GM23248 (cell line): ENCODE measurements around the gene LY86. TPM values are rescaled to one million over a fixed set of nuclear protein-coding genes. Genes with fewer than 3 reads are reported as not detected.

Experiments used
- DNase-seq: peaks from one replicate; pipeline ENCODE4 v3.0.0-alpha.2; 2015
- H2AFZ ChIP-seq: fragments of 200-600 bp; sonication (generic); 2 replicates; pipeline ENCODE4 v1.6.1; 2016; ENCODE audit warnings: antibody characterized with exemption
- H3F3A ChIP-seq: fragments of 200-600 bp; sonication (generic); 2 replicates; pipeline ENCODE4 v1.6.1; 2016; ENCODE audit warnings: mild to moderate bottlenecking, antibody characterized with exemption, mixed run types; ENCODE audit not compliant: insufficient read depth
- H3K27ac ChIP-seq: fragments of 200-600 bp; sonication (generic); 2 replicates; pipeline ENCODE4 v1.5.1; 2016; ENCODE audit warnings: mild to moderate bottlenecking
- H3K27me3 ChIP-seq: fragments of 200-600 bp; sonication (generic); replicated peaks from 2 replicates; pipeline ENCODE4 v1.6.1; 2016; ENCODE audit warnings: mild to moderate bottlenecking; ENCODE audit not compliant: insufficient read depth
- H3K36me3 ChIP-seq: fragments of 200-600 bp; sonication (generic); 2 replicates; pipeline ENCODE4 v1.6.1; 2016; ENCODE audit warnings: low read depth, mild to moderate bottlenecking
- H3K4me1 ChIP-seq: fragments of 200-600 bp; sonication (generic); 2 replicates; pipeline ENCODE4 v1.6.1; 2016; ENCODE audit warnings: mild to moderate bottlenecking; ENCODE audit not compliant: insufficient read depth
- H3K4me2 ChIP-seq: fragments of 200-600 bp; sonication (generic); one replicate; pipeline ENCODE4 v1.6.1; 2016; ENCODE audit warnings: mild to moderate bottlenecking; ENCODE audit not compliant: unreplicated experiment
- H3K4me3 ChIP-seq: fragments of 200-600 bp; sonication (generic); 2 replicates; pipeline ENCODE4 v1.5.1; 2016; ENCODE audit warnings: mild to moderate bottlenecking
- H3K79me2 ChIP-seq: fragments of 200-600 bp; sonication (generic); 2 replicates; pipeline ENCODE4 v1.6.1; 2016; ENCODE audit warnings: mild to moderate bottlenecking; ENCODE audit not compliant: insufficient read depth
- H3K9ac ChIP-seq: fragments of 200-600 bp; sonication (generic); 2 replicates; pipeline ENCODE4 v1.6.1; 2016; ENCODE audit warnings: mild to moderate bottlenecking
- H3K9me2 ChIP-seq: fragments of 200-600 bp; sonication (generic); 2 replicates; pipeline ENCODE4 v1.6.1; 2016; ENCODE audit warnings: mixed run types, mild to moderate bottlenecking, moderate library complexity; ENCODE audit not compliant: insufficient read depth
- H3K9me3 ChIP-seq: fragments of 200-600 bp; sonication (generic); one replicate; pipeline ENCODE4 v1.6.1; 2017; ENCODE audit warnings: low read depth
- H4K20me1 ChIP-seq: fragments of 200-600 bp; sonication (generic); 2 replicates; pipeline ENCODE4 v1.6.0; 2016; ENCODE audit not compliant: insufficient read depth
- EZH2 ChIP-seq: fragments of 200-600 bp; sonication (generic); IDR thresholded peaks from 2 replicates; pipeline ENCODE4 v1.6.1; 2018; ENCODE audit warnings: antibody characterized with exemption, mild to moderate bottlenecking; ENCODE audit not compliant: insufficient read depth, poor library complexity, severe bottlenecking
- EZH2phosphoT487 ChIP-seq: fragments of 200-600 bp; sonication (generic); IDR thresholded peaks from 2 replicates; pipeline ENCODE4 v1.6.1; 2018; ENCODE audit warnings: antibody characterized with exemption, moderate library complexity, mild to moderate bottlenecking, low read depth; ENCODE audit not compliant: insufficient read depth
- WGBS, 2 experiments: methylation state at CpG; one replicate each; pipeline ENCODE4 v1.1.6; 2015 to 2017; ENCODE audit warnings: low lambda C conversion rate in 2 of 2, low coverage in 1 of 2; ENCODE audit errors: missing lambda C conversion rate in 2 of 2; 5-methylcytosine and 5-hydroxymethylcytosine counted together
- in situ Hi-C: fragments of 300-500 bp; cut with MboI; formaldehyde crosslinking; loops from 2 replicates; pipeline ENCODE4 v1.15.0; 2020
- polyA plus RNA-seq: library from polyadenylated mRNA; unstranded; fragments of >200 nt; fragmentation: Nextera tagmentation; extraction: Ambion mirVana; gene quantifications from 2 replicates; pipeline ENCODE4 v1.2.1, GENCODE V29; 2016
- total RNA-seq: library from RNA; depleted of rRNA; stranded (reverse); fragments of >200 nt; shearing (Covaris generic); gene quantifications from 2 replicates; pipeline ENCODE4 v1.2.3, GENCODE V29; 2014

The LY86 gene
- total and polyA plus RNA-seq, 2 experiments from 2014 or later, result not detected

GRCh38 chr6:6586671-6587526 lies 1.6 kb upstream of the LY86 start:
- in situ Hi-C loops, result no loop called here
- TF ChIP-seq EZH2 (no peak), EZH2phosphoT487 (no peak)
- Histone ChIP-seq H3K9ac (no peak overlapping the region), H3K36me3 (no peaks in the 10 kb centered on the region), H3K9me3 (no peaks in the 10 kb centered on the region), H3K9me2 (no peaks in the 10 kb centered on the region), H3K79me2 (no peaks in the 10 kb centered on the region), H3K27me3 (no peaks in the 10 kb centered on the region), H3K4me2 (no peak overlapping the region), H4K20me1 (no peaks in the 10 kb centered on the region), H3K4me3 (no peak overlapping the region), H2AFZ (no peak overlapping the region), H3K27ac (no peak overlapping the region), H3K4me1 (no peaks in the 10 kb centered on the region), H3F3A (no peaks in the 10 kb centered on the region)
- WGBS, 2 experiments, result 45 to 50% methylated on average over 10 of the region's 10 CpGs
- DNase-seq, result no peak

GRCh38 chr6:6587696-6588063 lies 840 bp upstream of the LY86 start:
- Histone ChIP-seq H3K27ac (no peak overlapping the region), H4K20me1 (no peaks in the 10 kb centered on the region), H3K9me3 (no peaks in the 10 kb centered on the region), H3K4me3 (no peak overlapping the region), H3K4me2 (no peak overlapping the region), H3K4me1 (no peaks in the 10 kb centered on the region), H3K9me2 (no peaks in the 10 kb centered on the region), H3K9ac (no peak overlapping the region), H2AFZ (no peak overlapping the region), H3F3A (no peaks in the 10 kb centered on the region), H3K27me3 (no peaks in the 10 kb centered on the region), H3K79me2 (no peaks in the 10 kb centered on the region), H3K36me3 (no peaks in the 10 kb centered on the region)
- DNase-seq, result no peak
- TF ChIP-seq EZH2phosphoT487, result no peak
- TF ChIP-seq EZH2, result no peak
- 56 to 61% methylated on average over 1 of the region's 1 CpG for WGBS, 2 experiments
- in situ Hi-C loops, result no loop called here

DNA sequence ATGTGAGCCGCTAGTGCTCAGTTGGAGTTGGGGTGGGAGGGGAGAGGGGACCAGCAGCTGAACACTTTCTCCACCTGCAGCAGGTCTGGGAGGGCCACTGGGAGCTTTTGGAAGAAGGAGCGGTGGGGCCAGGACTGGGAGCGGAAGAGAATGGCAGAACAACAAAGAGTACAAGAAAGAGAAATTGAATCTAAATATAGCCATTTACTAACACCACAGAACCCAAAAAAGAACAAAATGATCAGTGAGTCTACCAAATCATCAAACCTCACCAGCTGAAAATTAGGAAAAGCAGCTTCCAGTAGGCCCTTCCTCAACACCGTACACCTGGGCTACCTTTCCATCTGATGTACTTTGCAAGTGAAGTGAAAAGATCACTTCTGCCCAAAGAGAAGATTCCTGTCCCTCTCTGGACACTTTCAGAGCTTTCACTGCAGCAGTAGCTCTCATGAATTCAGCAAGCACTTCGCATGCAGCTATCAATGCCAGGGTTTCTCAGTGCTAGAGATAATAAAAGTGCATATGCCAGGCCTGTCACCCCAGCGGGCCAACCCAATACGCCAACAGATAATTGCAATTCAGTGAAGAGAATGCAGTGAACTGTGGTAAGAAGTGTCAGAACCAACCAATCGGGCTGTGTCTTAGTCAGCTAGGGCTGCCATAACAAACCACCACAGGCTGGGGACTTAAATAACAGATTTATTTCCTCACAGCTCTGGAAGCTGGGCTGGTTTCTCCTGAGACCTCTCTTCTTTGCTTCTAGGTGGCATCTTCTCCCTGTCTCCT lies 597 bp downstream of the LY86 start:
- 57 to 61% methylated on average over 7 to 8 of the region's 8 CpGs for WGBS, 2 experiments
- Histone ChIP-seq H3F3A (no peaks in the 10 kb centered on the region), H2AFZ (no peak overlapping the region), H3K27ac (no peak overlapping the region), H3K9ac (no peak overlapping the region), H3K27me3 (no peaks in the 10 kb centered on the region), H4K20me1 (no peaks in the 10 kb centered on the region), H3K9me2 (no peaks in the 10 kb centered on the region), H3K79me2 (no peaks in the 10 kb centered on the region), H3K4me1 (no peaks in the 10 kb centered on the region), H3K4me3 (no peak overlapping the region), H3K36me3 (no peaks in the 10 kb centered on the region), H3K4me2 (no peak overlapping the region), H3K9me3 (no peaks in the 10 kb centered on the region)
- DNase-seq, result no peak
- TF ChIP-seq EZH2phosphoT487 (no peak), EZH2 (no peak)
- in situ Hi-C loops, result no loop called here

- Histone ChIP-seq H3K4me2 (no peak overlapping the region), H3F3A (no peaks in the 10 kb centered on the region), H3K4me3 (no peak overlapping the region), H3K36me3 (no peaks in the 10 kb centered on the region), H3K4me1 (no peaks in the 10 kb centered on the region), H3K9ac (no peak overlapping the region), H4K20me1 (no peaks in the 10 kb centered on the region), H3K27me3 (no peaks in the 10 kb centered on the region), H3K9me3 (no peaks in the 10 kb centered on the region), H3K27ac (no peak overlapping the region), H3K9me2 (no peaks in the 10 kb centered on the region), H2AFZ (no peak overlapping the region), H3K79me2 (no peaks in the 10 kb centered on the region)
- TF ChIP-seq EZH2phosphoT487, result no peak
- no peak for TF ChIP-seq EZH2
- 43 to 48% methylated on average over 2 of the region's 2 CpGs for WGBS, 2 experiments
- DNase-seq, result no peak
- in situ Hi-C loops, result no loop called here
Measured at GRCh38 chr6:6590530-6590929, 2.0 kb downstream of the LY86 start.
